Measurements from ENCODE around the gene MYH11. TPM values are rescaled to one million over a fixed set of nuclear protein-coding genes. Genes with fewer than 3 reads are reported as not detected.

MYH11 gene
- total and polyA plus RNA-seq, 2 experiments from 2014 or later = 1.6 to 5.9 TPM

GRCh38 chr16:15708096-15708495 lies 148.7 kb downstream of the MYH11 start:
- Histone ChIP-seq H3K4me1 (ENCODE audit: insufficient read depth) (no peaks in the 10 kb centered on the region; the same call in 1 of the 2 replicates), H2AFZ (no peak overlapping the region), H3K4me3 (no peak overlapping the region), H3K36me3 (ENCODE audit: insufficient read depth) (no peaks in the 10 kb centered on the region), H3K27ac (ENCODE audit: low read depth) (no peak overlapping the region), H4K20me1 (replicated peaks; ENCODE audit: insufficient read depth) (no peaks in the 10 kb centered on the region), H3F3A (replicated peaks; ENCODE audit: low read depth) (no peaks in the 10 kb centered on the region), H3K79me2 (replicated peaks; ENCODE audit: insufficient read depth) (no peaks in the 10 kb centered on the region), H3K9me2 (ENCODE audit: insufficient read depth) (no peaks in the 10 kb centered on the region), H3K4me2 (no peak overlapping the region), H3K27me3 (ENCODE audit: insufficient read depth) (no peaks in the 10 kb centered on the region)
- Mint-ChIP-seq H3K27ac (0 out of 2 replicates have a peak overlapping the region, but pooled peaks have one; percentile 31), H3K27me3 (ENCODE audit: insufficient read depth, low read depth, poor library complexity) (peaks cover 6% of the 10 kb centered on the region), H3K4me1 (peaks cover 2% of the 10 kb centered on the region), H3K36me3 (ENCODE audit: low read depth) (no peaks in the 10 kb centered on the region; the same call in 2 of the 3 replicates), H3K9me3 (no peaks in the 10 kb centered on the region), H3K4me3 (no peak overlapping the region)
- DNase-seq (ENCODE audit: low spot score) = no peak
- ATAC-seq = no peak
- TF ChIP-seq POLR2AphosphoS5 (IDR thresholded peaks at IDR 0.05; ENCODE audit: low read depth) = no peak
- no peak for TF ChIP-seq ZNF114 (CRISPR knock-in tag; IDR thresholded peaks at IDR 0.05)
- TF ChIP-seq ZNF331 (CRISPR knock-in tag; IDR thresholded peaks at IDR 0.05; ENCODE audit: low read depth) = no peak
- TF ChIP-seq, protein P1, sequence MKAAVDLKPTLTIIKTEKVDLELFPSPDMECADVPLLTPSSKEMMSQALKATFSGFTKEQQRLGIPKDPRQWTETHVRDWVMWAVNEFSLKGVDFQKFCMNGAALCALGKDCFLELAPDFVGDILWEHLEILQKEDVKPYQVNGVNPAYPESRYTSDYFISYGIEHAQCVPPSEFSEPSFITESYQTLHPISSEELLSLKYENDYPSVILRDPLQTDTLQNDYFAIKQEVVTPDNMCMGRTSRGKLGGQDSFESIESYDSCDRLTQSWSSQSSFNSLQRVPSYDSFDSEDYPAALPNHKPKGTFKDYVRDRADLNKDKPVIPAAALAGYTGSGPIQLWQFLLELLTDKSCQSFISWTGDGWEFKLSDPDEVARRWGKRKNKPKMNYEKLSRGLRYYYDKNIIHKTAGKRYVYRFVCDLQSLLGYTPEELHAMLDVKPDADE (IDR thresholded peaks at IDR 0.05) = no peak
- no peak for TF ChIP-seq ZNF462 (CRISPR knock-in tag; IDR thresholded peaks at IDR 0.05)
- TF ChIP-seq JUNB (IDR thresholded peaks at IDR 0.05; ENCODE audit: unreplicated experiment) = no peak
- no peak for TF ChIP-seq EZH2phosphoT487 (IDR thresholded peaks at IDR 0.05; ENCODE audit: unreplicated experiment)
- TF ChIP-seq STAT1 (IDR thresholded peaks at IDR 0.05; ENCODE audit: unreplicated experiment) = no peak
- TF ChIP-seq EZH2 (IDR thresholded peaks at IDR 0.05; ENCODE audit: low read depth, unreplicated experiment) = no peak
- TF ChIP-seq CREB1 (CRISPR knock-in tag; IDR thresholded peaks at IDR 0.05; ENCODE audit: low read depth) = no peak
- no peak for TF ChIP-seq REST (IDR thresholded peaks at IDR 0.05; ENCODE audit: unreplicated experiment)
- no peak for TF ChIP-seq NANOG (IDR thresholded peaks at IDR 0.05; ENCODE audit: borderline replicate concordance)
- no peak for TF ChIP-seq CTCF (conservative IDR thresholded peaks at IDR 0.05; ENCODE audit: low read depth in 2 of 2)
